HG02763 (cell line): ENCODE results near the gene C22orf39.

Experiments
- ATAC-seq: cut with Tn5 transposase; IDR thresholded peaks from one replicate; pipeline ENCODE4 v1.9.1; 2021; ENCODE audit warnings: mild to moderate bottlenecking, moderate library complexity; ENCODE audit not compliant: unreplicated experiment

Gene C22orf39

DNA sequence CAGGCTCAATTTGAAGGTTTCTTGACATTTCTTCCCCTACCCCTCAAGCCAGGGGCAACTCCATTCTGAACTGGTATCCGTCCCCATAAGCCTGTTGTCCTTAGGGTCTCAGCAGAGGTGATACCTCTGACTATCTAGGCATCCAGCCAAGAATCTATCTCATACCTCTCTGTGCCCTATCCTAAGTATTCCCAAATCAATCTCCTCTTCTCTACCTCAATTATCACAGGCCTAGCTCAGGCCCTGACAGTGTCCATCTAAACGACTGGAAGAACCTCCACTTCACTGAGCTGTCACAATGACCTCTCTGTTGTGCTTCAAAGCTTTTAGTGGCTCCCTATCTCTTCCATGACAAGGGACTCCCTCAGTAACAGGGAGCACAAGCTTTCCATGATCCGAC lies 42.8 kb downstream of the C22orf39 start:
- ATAC-seq = no peak

DNA sequence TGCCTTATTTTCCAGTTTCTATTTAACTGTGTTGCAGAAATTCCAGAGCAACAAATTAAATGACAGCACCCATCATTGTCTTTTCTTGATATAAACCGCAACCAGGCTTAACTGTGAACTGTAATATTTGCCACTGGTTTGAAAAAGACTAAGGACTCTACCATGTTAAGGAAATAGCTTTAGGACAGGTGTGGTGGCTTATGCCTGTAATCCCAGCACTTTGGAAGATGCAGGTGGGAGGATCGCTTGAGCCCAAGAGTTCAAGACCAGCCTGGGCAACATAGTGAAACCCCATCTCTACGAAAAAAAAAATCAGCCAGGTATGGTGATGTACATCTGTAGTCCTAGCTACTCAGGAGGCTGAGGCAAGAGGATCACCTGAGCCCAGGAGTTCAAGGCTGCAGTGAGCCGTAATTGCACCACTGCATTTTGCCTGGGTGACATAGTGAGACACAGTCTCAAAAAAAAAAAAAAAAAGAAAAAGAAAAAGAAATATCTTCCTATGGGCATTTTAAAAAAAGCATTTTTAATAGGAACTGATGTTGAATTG lies 44.8 kb downstream of the C22orf39 start:
- no peak for ATAC-seq

- ATAC-seq = no peak
These were observed 46.0 kb downstream of the C22orf39 start for GRCh38 chr22:19401483-19401882.

DNA sequence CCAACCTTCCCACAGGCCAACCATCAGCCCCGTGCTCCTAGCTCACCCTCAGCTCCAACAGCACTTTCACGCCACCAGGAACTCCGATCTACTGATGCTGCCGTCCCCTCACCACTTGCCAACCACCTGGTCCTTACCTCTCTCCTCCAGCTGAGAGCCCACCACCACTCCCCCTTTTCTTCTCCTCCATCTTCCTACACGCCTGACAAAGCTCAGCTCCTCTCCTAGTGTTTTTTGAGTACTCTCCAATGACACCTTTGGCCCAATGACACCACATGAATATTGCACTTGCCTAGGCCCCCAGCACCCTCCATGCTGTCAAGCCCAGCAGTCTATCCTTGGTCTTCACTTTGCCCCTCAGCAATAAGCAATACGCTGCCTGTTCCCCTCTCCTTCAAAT lies 46.6 kb downstream of the C22orf39 start:
- no peak for ATAC-seq

DNA sequence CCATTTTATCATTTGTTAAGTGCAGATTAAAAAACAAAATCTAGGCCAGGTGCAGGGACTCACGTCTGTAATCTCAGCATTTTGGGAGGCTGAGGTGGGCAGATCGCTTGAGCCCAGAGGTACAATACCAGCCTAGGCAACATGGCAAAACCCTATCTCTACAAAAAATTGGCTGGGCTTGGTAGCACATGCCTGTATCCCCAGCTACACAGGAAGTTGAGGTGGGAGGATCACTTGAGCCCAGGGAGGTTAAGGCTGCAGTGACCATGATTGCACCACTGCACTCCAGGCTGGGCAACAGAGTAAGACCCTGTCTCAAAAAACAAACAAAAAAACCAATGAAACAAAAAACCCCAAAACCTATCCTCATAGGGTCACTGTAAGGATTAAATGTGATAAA lies 48.9 kb downstream of the C22orf39 start:
- no peak for ATAC-seq

GRCh38 chr22:19398206-19398605 lies 49.3 kb downstream of the C22orf39 start:
- no peak for ATAC-seq

DNA sequence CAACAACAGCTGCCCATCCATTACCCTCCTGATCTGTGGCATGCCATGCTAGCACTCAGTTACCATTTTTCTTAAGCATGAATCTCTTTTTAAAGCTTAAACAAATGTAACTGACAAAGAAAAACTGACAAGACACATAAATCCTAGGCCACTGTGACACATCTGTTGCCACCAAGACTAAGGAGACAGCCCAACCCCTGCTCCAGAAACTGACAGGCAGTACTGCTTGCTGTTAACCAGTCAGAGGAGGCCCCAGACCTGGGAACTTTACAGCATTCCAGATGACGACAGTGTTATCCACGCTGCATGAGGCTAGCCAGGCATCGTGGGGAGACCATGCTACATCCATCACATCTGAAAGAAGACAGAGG lies 49.8 kb downstream of the C22orf39 start:
- ATAC-seq = no peak

DNA sequence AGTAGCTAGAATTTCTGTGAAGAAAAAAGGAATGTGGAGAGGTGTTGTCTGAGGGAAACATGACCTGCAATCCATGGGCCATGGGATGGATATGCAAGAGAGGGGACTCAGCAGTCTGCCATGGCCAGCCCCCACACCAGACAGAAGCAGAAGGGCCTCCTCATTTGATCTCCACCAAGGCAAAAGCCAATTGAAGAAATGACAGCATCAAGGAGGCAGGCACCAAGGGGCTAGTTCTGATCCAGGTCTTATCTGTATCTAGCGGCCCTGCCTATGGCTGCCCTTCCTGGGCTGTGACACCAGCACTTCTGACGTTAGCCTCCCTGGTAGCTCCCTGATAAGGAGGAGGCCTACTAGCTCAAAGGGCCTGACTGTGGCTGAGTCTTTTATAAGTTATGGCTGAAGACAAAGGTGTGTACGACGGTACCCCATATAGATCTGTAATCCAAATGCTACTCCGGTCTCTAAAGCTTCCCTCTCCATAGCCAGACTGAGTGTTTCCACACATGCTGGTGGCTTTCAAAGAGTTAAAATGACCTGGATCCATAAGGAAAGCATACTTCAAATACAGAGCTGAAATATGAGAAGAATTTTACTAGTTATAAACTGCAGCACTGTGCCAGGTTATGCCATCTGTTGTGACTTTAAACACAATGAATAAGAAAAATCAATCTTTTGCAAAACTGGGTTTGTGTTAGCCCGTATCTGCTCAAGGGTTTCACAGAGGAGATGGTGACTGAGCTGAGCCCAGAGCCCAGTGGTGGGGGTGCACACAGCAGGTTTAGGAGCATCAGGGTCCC lies 50.4 kb downstream of the C22orf39 start:
- ATAC-seq = no peak

DNA sequence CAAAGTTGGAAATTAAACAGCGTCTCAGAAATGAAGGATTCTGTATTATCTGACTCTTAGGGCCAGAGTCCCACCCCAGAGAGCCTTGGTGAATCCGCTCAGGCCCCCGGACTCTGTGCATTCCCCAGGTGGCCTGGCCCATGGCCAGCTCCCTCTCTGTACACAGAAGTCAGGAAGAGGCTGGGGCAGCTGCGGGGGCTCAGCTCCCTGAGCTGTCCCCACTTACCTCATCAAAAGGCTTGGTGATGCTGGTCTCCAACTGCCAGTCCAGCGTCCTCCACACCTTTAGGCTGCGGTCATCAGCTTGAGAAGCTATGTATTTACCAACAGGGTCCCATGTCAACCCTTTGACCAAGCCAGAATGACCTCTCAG lies 51.0 kb downstream of the C22orf39 start:
- ATAC-seq = no peak

DNA sequence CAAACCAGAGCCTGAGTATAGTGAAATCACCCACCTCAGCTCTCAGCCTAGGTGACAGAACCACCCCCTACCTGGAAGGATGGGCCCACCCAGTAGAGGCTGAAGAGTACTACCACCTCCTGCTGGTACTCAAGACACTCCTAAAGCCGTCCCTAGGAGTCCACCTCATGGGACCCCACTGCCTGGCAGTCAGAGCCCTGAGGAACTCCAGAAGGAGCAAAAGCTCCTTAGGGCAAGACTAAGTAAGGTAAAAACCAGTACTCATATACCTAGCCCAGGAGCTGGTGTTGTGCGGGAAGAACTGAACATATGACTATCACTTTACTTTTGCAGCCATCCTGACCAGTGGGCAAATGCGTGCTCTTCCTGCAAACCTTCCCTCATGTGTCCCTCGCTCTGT lies 52.2 kb downstream of the C22orf39 start:
- ATAC-seq = no peak

DNA sequence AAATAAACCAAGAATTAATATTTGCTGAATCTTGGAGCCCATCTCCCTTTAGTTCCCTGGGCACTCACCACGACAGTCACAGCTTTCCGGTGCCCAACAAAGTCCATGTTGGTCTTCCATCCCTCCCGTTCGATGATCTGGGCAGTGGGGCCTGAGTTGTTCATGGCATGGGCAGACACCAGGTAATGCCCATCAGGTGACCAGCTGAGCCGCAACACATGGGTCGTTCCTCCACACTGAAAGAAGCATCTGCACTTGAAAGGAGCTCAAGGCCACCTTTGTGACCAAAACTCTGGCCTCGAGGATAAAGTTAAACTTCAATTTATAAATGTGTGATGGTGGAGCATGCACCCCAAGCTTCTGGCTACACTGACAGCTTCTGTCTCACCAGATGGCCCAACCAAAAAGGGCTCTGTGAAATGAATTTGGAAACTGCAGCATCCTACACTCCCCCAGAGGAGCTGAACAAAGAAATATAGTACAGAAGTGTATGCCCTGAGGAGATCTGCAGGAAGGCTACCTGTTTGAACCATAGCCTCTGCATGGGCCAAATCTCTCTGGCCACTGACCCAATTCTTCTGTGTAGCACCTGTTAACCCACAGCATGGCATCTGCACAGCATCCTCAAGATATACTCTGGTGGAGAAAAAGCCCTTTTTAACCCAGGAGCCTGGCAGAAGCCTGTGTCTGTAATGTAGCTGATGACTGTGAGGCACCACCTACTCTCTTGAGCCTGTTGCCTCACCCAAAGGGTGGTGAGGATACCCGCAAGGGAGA lies 53.0 kb downstream of the C22orf39 start:
- ATAC-seq = no peak

DNA sequence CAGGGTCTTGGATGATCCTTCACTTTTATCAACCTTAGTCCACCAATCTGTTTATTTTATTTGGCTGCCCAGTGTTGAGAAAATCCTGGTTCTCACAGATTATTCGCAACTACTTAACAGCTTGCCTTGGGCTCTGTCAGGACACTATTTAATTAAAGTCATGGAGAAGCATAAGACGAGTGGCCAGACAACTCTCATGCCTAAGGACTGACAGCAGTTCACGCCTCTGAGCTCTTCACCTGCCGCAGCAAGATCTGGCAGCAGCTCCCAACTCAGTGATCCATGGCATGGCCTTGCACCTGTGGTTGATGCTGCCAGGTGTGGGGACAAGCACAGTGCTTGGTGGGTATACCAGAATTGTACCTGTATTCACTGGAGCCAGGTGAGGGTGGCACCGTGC lies 53.8 kb downstream of the C22orf39 start:
- ATAC-seq = no peak
